A673 (cell line): Measurements from ENCODE around the gene DYRK3.

Experiments
- EZH2 ChIP-seq: fragments of 200-600 bp; sonication (generic); IDR thresholded peaks from 2 replicates; pipeline ENCODE4 v1.6.1; 2017; ENCODE audit warnings: borderline replicate concordance, low read depth, mild to moderate bottlenecking, mixed read lengths, antibody characterized with exemption, low read length; ENCODE audit not compliant: poor library complexity, severe bottlenecking
- TF ChIP-seq, protein P1 (sequence below): fragments of 300-800, 200-600 bp; sonication (generic); conservative IDR thresholded peaks from 2 replicates; pipeline ENCODE4 v1.5.1; 2017; ENCODE audit warnings: low read depth, mild to moderate bottlenecking, antibody characterized with exemption, low read length, moderate library complexity, mixed read lengths

- TF ChIP-seq, protein P1, sequence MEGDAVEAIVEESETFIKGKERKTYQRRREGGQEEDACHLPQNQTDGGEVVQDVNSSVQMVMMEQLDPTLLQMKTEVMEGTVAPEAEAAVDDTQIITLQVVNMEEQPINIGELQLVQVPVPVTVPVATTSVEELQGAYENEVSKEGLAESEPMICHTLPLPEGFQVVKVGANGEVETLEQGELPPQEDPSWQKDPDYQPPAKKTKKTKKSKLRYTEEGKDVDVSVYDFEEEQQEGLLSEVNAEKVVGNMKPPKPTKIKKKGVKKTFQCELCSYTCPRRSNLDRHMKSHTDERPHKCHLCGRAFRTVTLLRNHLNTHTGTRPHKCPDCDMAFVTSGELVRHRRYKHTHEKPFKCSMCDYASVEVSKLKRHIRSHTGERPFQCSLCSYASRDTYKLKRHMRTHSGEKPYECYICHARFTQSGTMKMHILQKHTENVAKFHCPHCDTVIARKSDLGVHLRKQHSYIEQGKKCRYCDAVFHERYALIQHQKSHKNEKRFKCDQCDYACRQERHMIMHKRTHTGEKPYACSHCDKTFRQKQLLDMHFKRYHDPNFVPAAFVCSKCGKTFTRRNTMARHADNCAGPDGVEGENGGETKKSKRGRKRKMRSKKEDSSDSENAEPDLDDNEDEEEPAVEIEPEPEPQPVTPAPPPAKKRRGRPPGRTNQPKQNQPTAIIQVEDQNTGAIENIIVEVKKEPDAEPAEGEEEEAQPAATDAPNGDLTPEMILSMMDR, result no peak
- TF ChIP-seq EZH2, result no peak
These were observed 44.4 kb downstream of the DYRK3 start for GRCh38 chr1:206679738-206680211.
